ENCODE data around the gene KRTAP5-9. TPM values are rescaled to one million over a fixed set of nuclear protein-coding genes. Genes with fewer than 3 reads are reported as not detected.

KRTAP5-9 gene
- total and polyA plus RNA-seq, 9 of the 15 experiments (the other 6 are each of a cell fraction or from before 2014, with no cell fraction given), result not detected

DNA sequence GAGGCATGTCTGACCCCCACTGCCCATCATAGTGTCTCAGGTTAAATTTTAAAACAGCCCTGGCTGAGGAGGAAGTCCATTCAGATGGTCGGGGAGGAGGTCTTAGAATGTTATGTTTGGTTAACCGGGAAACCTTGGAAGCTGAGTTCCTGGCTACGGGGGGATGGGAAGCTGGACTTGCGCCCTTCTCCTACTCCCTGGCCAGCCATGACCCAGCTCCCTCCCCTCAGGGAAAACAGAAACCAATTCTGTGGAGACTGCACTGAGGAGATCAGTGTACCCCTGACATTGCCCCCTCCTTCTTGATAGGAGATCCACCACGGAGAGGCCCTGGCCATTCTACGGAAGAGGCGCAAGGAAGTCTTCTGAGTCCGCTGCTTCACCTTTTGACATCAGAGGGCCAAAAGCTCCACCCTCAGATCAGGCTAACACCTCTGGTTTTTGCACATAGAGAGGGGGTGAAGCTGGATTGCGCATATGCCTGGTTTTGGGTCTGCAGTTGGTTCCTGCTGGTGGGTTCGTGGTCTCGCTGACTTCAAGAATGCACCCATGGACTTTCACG lies 2.7 kb upstream of the KRTAP5-9 start:
- no peaks in the 10 kb centered on the region for H4K20me1 ChIP-seq (replicated peaks; ENCODE audit: control insufficient read depth, insufficient read depth, low read length)
- WGBS (ENCODE audit: insufficient coverage, low coverage, missing lambda C conversion rate), result 4% methylated on average over 12 of the region's 12 CpGs
- DNase-seq (ENCODE audit: extremely low read depth in 1 of 4, low spot score in 3 of 4) (no peak), ATAC-seq (no peak), FAIRE-seq (no peak)
- no peaks in the 10 kb centered on the region for H3K79me2 ChIP-seq (ENCODE audit: control insufficient read depth, insufficient read depth, low read length)
- peaks cover 0 to 4% of the 10 kb centered on the region in 2 experiments; a peak in 1 of 5 replicates for H3K4me1 ChIP-seq (replicated peaks in 1 of 2; ENCODE audit: control insufficient read depth in 2 of 2, insufficient read depth in 2 of 2, low read length in 2 of 2)
- H3K36me3 ChIP-seq (ENCODE audit: control insufficient read depth, insufficient read depth, low read length), result no peaks in the 10 kb centered on the region
- intact Hi-C loops (cut with micrococcal nuclease) (no loop called here), in situ Hi-C loops (cut with MboI) (no loop called here)
- BruUV-seq (replicated peaks), result no TSS peak
- no peaks in the 10 kb centered on the region for H3K9me1 ChIP-seq (ENCODE audit: control insufficient read depth, insufficient read depth, low read length)
- no peak overlapping the region for H3K27ac ChIP-seq (ENCODE audit: extremely low read depth, low read depth, low read length)
- H2AFZ ChIP-seq (ENCODE audit: low read depth, low read length), result no peak overlapping the region
- H3K4me3 ChIP-seq, result no peak overlapping the region
- peaks cover 42 to 74% of the 10 kb centered on the region in 2 experiments for H3K27me3 ChIP-seq (ENCODE audit: control insufficient read depth in 2 of 2, insufficient read depth in 2 of 2, low read length in 2 of 2)
- ChIA-PET CTCF (ENCODE audit: low intra/inter-chr PET ratio) (no interaction called here), POLR2A (interaction anchor here (0.6 kb wide), 1 partner anchor 1231 kb away, joined by 4 read pairs; no protein-coding TSS in a partner anchor)
- TF ChIP-seq WHSC1 (IDR thresholded peaks at IDR 0.05; ENCODE audit: low read length) (no peak), MTA1 (IDR thresholded peaks at IDR 0.05; ENCODE audit: borderline replicate concordance) (no peak), RFX1 (IDR thresholded peaks at IDR 0.05) (no peak), ZNF263 (CRISPR knock-in tag; IDR thresholded peaks at IDR 0.05; ENCODE audit: borderline replicate concordance) (no peak)
- TF ChIP-seq, protein P1, sequence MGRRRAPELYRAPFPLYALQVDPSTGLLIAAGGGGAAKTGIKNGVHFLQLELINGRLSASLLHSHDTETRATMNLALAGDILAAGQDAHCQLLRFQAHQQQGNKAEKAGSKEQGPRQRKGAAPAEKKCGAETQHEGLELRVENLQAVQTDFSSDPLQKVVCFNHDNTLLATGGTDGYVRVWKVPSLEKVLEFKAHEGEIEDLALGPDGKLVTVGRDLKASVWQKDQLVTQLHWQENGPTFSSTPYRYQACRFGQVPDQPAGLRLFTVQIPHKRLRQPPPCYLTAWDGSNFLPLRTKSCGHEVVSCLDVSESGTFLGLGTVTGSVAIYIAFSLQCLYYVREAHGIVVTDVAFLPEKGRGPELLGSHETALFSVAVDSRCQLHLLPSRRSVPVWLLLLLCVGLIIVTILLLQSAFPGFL (CRISPR knock-in tag; IDR thresholded peaks at IDR 0.05), result no peak
- peaks cover 2% of the 10 kb centered on the region; the same call in 1 of the 2 replicates for H3K9me3 ChIP-seq (replicated peaks; ENCODE audit: control insufficient read depth, insufficient read depth, low read depth, low read length)
- H3K9ac ChIP-seq (ENCODE audit: insufficient read depth in 1 of 2, low read depth in 2 of 2, low read length in 2 of 2), result no peak overlapping the region
- no peak overlapping the region for H3K4me2 ChIP-seq (ENCODE audit: insufficient read depth, low read length)
